ENCODE results near the gene CAMTA1. TPM values are rescaled to one million over a fixed set of nuclear protein-coding genes. Genes with fewer than 3 reads are reported as not detected.

The CAMTA1 gene
- total RNA-seq, 1 experiment from 2014 or later = 69.5 TPM

DNA sequence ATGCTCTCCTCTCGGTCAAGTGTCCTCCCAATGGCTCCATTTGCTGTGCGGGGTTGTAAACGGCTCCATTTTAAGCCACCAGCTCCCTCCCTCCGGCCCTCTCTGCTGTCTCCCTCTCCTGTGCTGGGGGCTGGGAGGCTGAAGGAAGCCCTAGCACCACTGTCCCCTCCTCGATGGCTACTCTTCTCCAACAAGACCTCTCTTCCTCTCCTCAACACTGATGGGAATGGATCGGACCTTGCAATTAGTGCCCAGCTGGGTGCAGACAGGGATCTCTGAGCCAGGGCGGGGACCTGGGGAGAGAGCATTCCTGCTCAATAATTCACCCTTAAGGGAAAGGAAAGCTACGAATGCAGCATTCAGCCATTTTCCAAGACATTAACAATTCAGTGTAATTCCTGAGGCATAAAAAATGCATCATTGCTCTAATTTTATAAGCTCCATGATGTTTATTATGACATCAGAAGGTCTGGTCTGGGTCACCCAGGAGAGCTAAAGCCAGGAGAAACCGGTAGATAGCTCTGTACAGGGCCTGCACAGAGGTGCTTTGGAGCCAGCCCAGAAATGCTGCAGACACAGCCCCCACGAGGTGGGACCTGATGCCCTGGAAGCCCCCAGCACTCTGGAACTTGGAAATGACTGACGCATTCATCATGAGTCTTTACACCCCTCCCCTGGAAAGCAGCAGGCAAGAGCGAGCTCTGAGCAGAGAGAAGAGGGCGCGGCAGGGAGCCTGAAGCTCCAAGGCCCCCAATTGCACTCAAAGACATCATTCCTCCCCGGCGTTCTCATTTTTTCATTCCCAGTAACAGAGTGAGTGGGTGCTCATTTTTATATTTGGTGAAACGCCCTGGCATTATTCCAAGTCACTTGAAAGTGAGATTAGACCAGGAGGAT is 909.6 kb downstream of the CAMTA1 start:
- no peak for DNase-seq (ENCODE audit: low read depth, low spot score)
- Histone ChIP-seq H3K4me2 (ENCODE audit: low read length) (no peak overlapping the region), H3K9me3 (ENCODE audit: control insufficient read depth in 1 of 2, insufficient read depth in 1 of 2, low read depth in 1 of 2, low read length in 2 of 2) (peaks cover 0 to 7% of the 10 kb centered on the region in 2 experiments; a peak in 1 of 4 replicates), H3K79me2 (ENCODE audit: insufficient read depth, low read length) (no peaks in the 10 kb centered on the region), H2AFZ (ENCODE audit: low read depth, low read length, poor library complexity, severe bottlenecking) (no peak overlapping the region), H3K4me1 (ENCODE audit: control insufficient read depth in 1 of 2, insufficient read depth in 2 of 2, low read length in 2 of 2) (no peaks in the 10 kb centered on the region), H4K20me1 (ENCODE audit: insufficient read depth) (no peaks in the 10 kb centered on the region), H3K36me3 (ENCODE audit: control insufficient read depth in 1 of 2, insufficient read depth in 2 of 2, low read length in 2 of 2) (no peaks in the 10 kb centered on the region), H3K9me2 (ENCODE audit: insufficient read depth) (no peaks in the 10 kb centered on the region), H3K27ac (ENCODE audit: low read depth, low read length) (no peak overlapping the region), H3K27me3 (ENCODE audit: insufficient read depth, low read length) (no peaks in the 10 kb centered on the region), H3K4me3 (replicated peaks in 1 of 2; ENCODE audit: low read depth in 1 of 2, low read length in 2 of 2) (no peak overlapping the region), H3K9ac (ENCODE audit: low read length) (no peak overlapping the region)
- ChIA-PET RAD21 (ENCODE audit: low non-redundant PET in 1 of 2, low total read pairs in 2 of 2, uncharacterized antibody in 2 of 2, unreplicated experiment in 2 of 2) (interaction anchor here in 1 of 2 experiments (0.6 kb wide), 1 partner anchor 631 kb away, joined by 3 read pairs; no protein-coding TSS in a partner anchor), CTCF (no interaction called here), POLR2A (interaction anchor here (1.4 kb wide), 1 partner anchor 10 kb away, joined by 4 read pairs; no protein-coding TSS in a partner anchor)
- TF ChIP-seq RAD21 (IDR thresholded peaks at IDR 0.05; ENCODE audit: low read depth) = no peak
- TF ChIP-seq, protein P1, sequence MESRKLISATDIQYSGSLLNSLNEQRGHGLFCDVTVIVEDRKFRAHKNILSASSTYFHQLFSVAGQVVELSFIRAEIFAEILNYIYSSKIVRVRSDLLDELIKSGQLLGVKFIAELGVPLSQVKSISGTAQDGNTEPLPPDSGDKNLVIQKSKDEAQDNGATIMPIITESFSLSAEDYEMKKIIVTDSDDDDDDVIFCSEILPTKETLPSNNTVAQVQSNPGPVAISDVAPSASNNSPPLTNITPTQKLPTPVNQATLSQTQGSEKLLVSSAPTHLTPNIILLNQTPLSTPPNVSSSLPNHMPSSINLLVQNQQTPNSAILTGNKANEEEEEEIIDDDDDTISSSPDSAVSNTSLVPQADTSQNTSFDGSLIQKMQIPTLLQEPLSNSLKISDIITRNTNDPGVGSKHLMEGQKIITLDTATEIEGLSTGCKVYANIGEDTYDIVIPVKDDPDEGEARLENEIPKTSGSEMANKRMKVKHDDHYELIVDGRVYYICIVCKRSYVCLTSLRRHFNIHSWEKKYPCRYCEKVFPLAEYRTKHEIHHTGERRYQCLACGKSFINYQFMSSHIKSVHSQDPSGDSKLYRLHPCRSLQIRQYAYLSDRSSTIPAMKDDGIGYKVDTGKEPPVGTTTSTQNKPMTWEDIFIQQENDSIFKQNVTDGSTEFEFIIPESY (IDR thresholded peaks at IDR 0.05; ENCODE audit: extremely low read depth, insufficient replicate concordance, low read length) = no peak
- TF ChIP-seq TCF7L2 (IDR thresholded peaks at IDR 0.05; ENCODE audit: borderline replicate concordance, extremely low read depth, insufficient read depth, insufficient read length) = no peak
- no peak for TF ChIP-seq FOSL1 (IDR thresholded peaks at IDR 0.05; ENCODE audit: low read depth)
- TF ChIP-seq ELF1 (IDR thresholded peaks at IDR 0.05; ENCODE audit: borderline replicate concordance, low read depth) = no peak
- TF ChIP-seq SP1 (IDR thresholded peaks at IDR 0.05; ENCODE audit: low read depth) = no peak
- no peak for TF ChIP-seq POLR2A (IDR thresholded peaks at IDR 0.05; ENCODE audit: borderline replicate concordance, extremely low read depth, insufficient read depth, insufficient read length)
- no peak for TF ChIP-seq ZFX (IDR thresholded peaks at IDR 0.05)
- no peak for TF ChIP-seq CEBPB (IDR thresholded peaks at IDR 0.05; ENCODE audit: low read depth)
- no peak for TF ChIP-seq EZH2 (IDR thresholded peaks at IDR 0.05)
- no peak for ATAC-seq
- no TSS peak for BruUV-seq (replicated peaks)
- intact Hi-C loops (cut with micrococcal nuclease) = no loop called here

Data from HCT116 (cell line).